AG10803 (cell line): ENCODE results near the gene CACNA1D.

ENCODE experiments used
- DNase-seq: peaks from one replicate; pipeline ENCODE4 v3.0.0; 2010; ENCODE audit warnings: low read depth
- H3K4me3 ChIP-seq: 2 replicates; pipeline ENCODE4 v1.5.1; 2011; ENCODE audit warnings: mild to moderate bottlenecking, low read length, control low read depth
- CTCF ChIP-seq: conservative IDR thresholded peaks from 2 replicates; pipeline ENCODE4 v1.5.1; 2011; ENCODE audit warnings: mild to moderate bottlenecking, low read length, control low read depth, inconsistent platforms

CACNA1D gene

GRCh38 chr3:53486961-53487654 lies 7.3 kb upstream of the CACNA1D start:
- H3K4me3 ChIP-seq = no peak overlapping the region
- no peak for DNase-seq
- TF ChIP-seq CTCF = no peak

- no peak overlapping the region for H3K4me3 ChIP-seq
- no peak for DNase-seq
- TF ChIP-seq CTCF = no peak
Observed at GRCh38 chr3:53489386-53489785, 5.0 kb upstream of the CACNA1D start.

GRCh38 chr3:53489787-53490458 lies 4.5 kb upstream of the CACNA1D start:
- no peak for DNase-seq
- no peak for TF ChIP-seq CTCF
- H3K4me3 ChIP-seq = no peak overlapping the region

GRCh38 chr3:53490459-53490968 lies 3.9 kb upstream of the CACNA1D start:
- no peak for TF ChIP-seq CTCF
- H3K4me3 ChIP-seq = no peak overlapping the region
- no peak for DNase-seq

GRCh38 chr3:53491276-53491675 lies 3.1 kb upstream of the CACNA1D start:
- no peak overlapping the region for H3K4me3 ChIP-seq
- no peak for DNase-seq
- no peak for TF ChIP-seq CTCF

- no peak overlapping the region for H3K4me3 ChIP-seq
- no peak for DNase-seq
- no peak for TF ChIP-seq CTCF
Observed at GRCh38 chr3:53493595-53493962, 832 bp upstream of the CACNA1D start.

- H3K4me3 ChIP-seq = no peak overlapping the region
- DNase-seq = no peak
- no peak for TF ChIP-seq CTCF
Observed at GRCh38 chr3:53495146-53495519, 722 bp downstream of the CACNA1D start.
